A673 (cell line): Measurements from ENCODE around the gene ASPSCR1. TPM values are rescaled to one million over a fixed set of nuclear protein-coding genes. Genes with fewer than 3 reads are reported as not detected.

Experiments used
- BruUV-seq: library from RNA; stranded (reverse); fragments of 400-500 nt; replicated peaks from 2 replicates; lab custom pipeline; 2021; lab: Mats Ljungman, UMichigan
- CTCF ChIA-PET: fragments of 300-600 bp; sonication (Branson Sonifier 250); formaldehyde crosslinking; loops from one replicate; lab custom pipeline; 2022; ENCODE audit warnings: antibody characterized with exemption; lab: Charles Lee
- POLR2A ChIA-PET: fragments of 300-600 bp; sonication (Branson Sonifier 250); formaldehyde crosslinking; loops from one replicate; lab custom pipeline; 2022; ENCODE audit warnings: antibody characterized with exemption; ENCODE audit not compliant: low non-redundant PET; lab: Charles Lee
- DNase-seq: peaks from one replicate; pipeline ENCODE4 v3.0.0-alpha.2; 2015; ENCODE audit warnings: low spot score
- H3K27ac ChIP-seq: fragments of 200-600 bp; sonication (generic); 2 replicates; pipeline ENCODE4 v1.5.1; 2016; ENCODE audit warnings: mixed run types, low read depth, mild to moderate bottlenecking, mixed read lengths, antibody characterized with exemption, low read length; ENCODE audit not compliant: poor library complexity, severe bottlenecking
- H3K27me3 ChIP-seq: fragments of 200-600 bp; sonication (generic); replicated peaks from 2 replicates; pipeline ENCODE4 v1.6.1; 2017; ENCODE audit warnings: mixed run types, low read depth, mild to moderate bottlenecking, mixed read lengths, antibody characterized with exemption, low read length; ENCODE audit not compliant: insufficient read depth, poor library complexity
- H3K36me3 ChIP-seq: fragments of 200-600 bp; sonication (generic); 2 replicates; pipeline ENCODE4 v1.6.1; 2016; ENCODE audit warnings: mixed run types, mild to moderate bottlenecking, mixed read lengths, antibody characterized with exemption, low read length; ENCODE audit not compliant: insufficient read depth, poor library complexity, severe bottlenecking
- H3K4me1 ChIP-seq: fragments of 200-600 bp; sonication (generic); 2 replicates; pipeline ENCODE4 v1.6.1; 2017; ENCODE audit warnings: mixed run types, mild to moderate bottlenecking, mixed read lengths, antibody characterized with exemption, low read length; ENCODE audit not compliant: insufficient read depth, poor library complexity, severe bottlenecking
- H3K4me3 ChIP-seq: fragments of 200-600 bp; sonication (generic); 2 replicates; pipeline ENCODE4 v1.5.1; 2016; ENCODE audit warnings: low read depth, mixed run types, mild to moderate bottlenecking, mixed read lengths, low read length; ENCODE audit not compliant: poor library complexity, severe bottlenecking
- H3K9me3 ChIP-seq: fragments of 200-600 bp; sonication (generic); 2 replicates; pipeline ENCODE4 v1.6.1; 2016; ENCODE audit warnings: mixed run types, low read depth, mild to moderate bottlenecking, mixed read lengths, antibody characterized with exemption, low read length; ENCODE audit not compliant: poor library complexity, severe bottlenecking
- CTCF ChIP-seq: fragments of 300-800, 200-600 bp; sonication (generic); conservative IDR thresholded peaks from 2 replicates; pipeline ENCODE4 v1.5.1; 2017; ENCODE audit warnings: low read depth, mild to moderate bottlenecking, antibody characterized with exemption, low read length, moderate library complexity, mixed read lengths
- EZH2 ChIP-seq: fragments of 200-600 bp; sonication (generic); IDR thresholded peaks from 2 replicates; pipeline ENCODE4 v1.6.1; 2017; ENCODE audit warnings: borderline replicate concordance, low read depth, mild to moderate bottlenecking, mixed read lengths, antibody characterized with exemption, low read length; ENCODE audit not compliant: poor library complexity, severe bottlenecking
- intact Hi-C: fragments of 100-400 bp; cut with micrococcal nuclease; formaldehyde crosslinking; loops from one replicate; pipeline ENCODE4 v1.10.0; 2022; ENCODE audit not compliant: unreplicated experiment
- total RNA-seq: library from RNA; stranded (reverse); gene quantifications from 2 replicates; pipeline ENCODE4 v1.2.3, GENCODE V29; 2021

The ASPSCR1 gene
- total RNA-seq, 1 experiment from 2014 or later, result 46.2 TPM

GRCh38 chr17:81950501-81950900 lies 26.9 kb upstream of the ASPSCR1 start:
- Histone ChIP-seq H3K27me3 (no peaks in the 10 kb centered on the region), H3K27ac (no peak overlapping the region), H3K4me3 (no peak overlapping the region), H3K9me3 (no peaks in the 10 kb centered on the region), H3K4me1 (no peaks in the 10 kb centered on the region), H3K36me3 (no peaks in the 10 kb centered on the region)
- intact Hi-C loops, result no loop called here
- CTCF ChIA-PET, result no interaction called here
- DNase-seq, result no peak
- POLR2A ChIA-PET, result no interaction called here
- TF ChIP-seq EZH2 (no peak), CTCF (no peak)
- no TSS peak for BruUV-seq

- TF ChIP-seq EZH2 (no peak), CTCF (no peak)
- intact Hi-C loops, result no loop called here
- Histone ChIP-seq H3K4me1 (no peaks in the 10 kb centered on the region), H3K27me3 (no peaks in the 10 kb centered on the region), H3K27ac (no peak overlapping the region), H3K36me3 (no peaks in the 10 kb centered on the region), H3K9me3 (no peaks in the 10 kb centered on the region), H3K4me3 (no peak overlapping the region)
- no peak for DNase-seq
- CTCF ChIA-PET, result no interaction called here
- POLR2A ChIA-PET, result no interaction called here
- BruUV-seq, result no TSS peak
These were observed 25.4 kb upstream of the ASPSCR1 start for GRCh38 chr17:81951785-81952684.

- Histone ChIP-seq H3K9me3 (no peaks in the 10 kb centered on the region), H3K27me3 (no peaks in the 10 kb centered on the region), H3K36me3 (no peaks in the 10 kb centered on the region), H3K4me3 (no peak overlapping the region), H3K4me1 (no peaks in the 10 kb centered on the region), H3K27ac (no peak overlapping the region)
- POLR2A ChIA-PET, result no interaction called here
- CTCF ChIA-PET, result interaction anchor here (0.7 kb wide), 2 partner anchors 82 to 127 kb away, joined by 3 to 5 read pairs; no protein-coding TSS in a partner anchor
- BruUV-seq, result no TSS peak
- intact Hi-C loops, result no loop called here
- no peak for TF ChIP-seq EZH2
- no peak for TF ChIP-seq CTCF
- DNase-seq, result no peak
These were observed 24.6 kb upstream of the ASPSCR1 start for GRCh38 chr17:81952792-81953228.
